HG03521 (cell line): Measurements from ENCODE around the gene G6PC1.
"Not testable (repeated sequence)": the region's sequence is repeated elsewhere in the genome, so short reads cannot be mapped to it uniquely, and the experiment has no call there.

Experiments used
- ATAC-seq: cut with Tn5 transposase; IDR thresholded peaks from one replicate; pipeline ENCODE4 v1.9.1; 2021; ENCODE audit warnings: mild to moderate bottlenecking, moderate library complexity; ENCODE audit not compliant: unreplicated experiment

G6PC1 gene

DNA sequence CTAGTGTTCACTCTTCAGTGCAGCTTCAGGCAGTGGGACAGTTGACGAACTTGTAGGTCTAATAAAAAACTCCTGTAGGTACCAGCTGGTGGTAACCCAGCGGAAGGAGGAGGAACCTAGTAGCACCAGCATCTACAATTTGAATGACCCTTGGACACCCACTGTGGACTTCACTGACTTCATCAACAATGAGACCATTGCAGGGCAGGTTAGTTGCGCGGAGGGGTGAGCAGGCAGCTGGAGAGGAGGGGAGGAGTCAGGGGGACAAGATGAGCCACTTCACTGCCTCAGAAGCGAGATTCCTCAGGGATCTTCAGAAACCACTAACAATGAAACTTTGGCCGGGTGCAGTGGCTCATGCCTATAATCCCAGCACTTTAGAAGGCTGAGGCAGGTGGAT, 27.3 kb upstream of the G6PC1 start:
- no peak for ATAC-seq

GRCh38 chr17:42873932-42874695, 26.5 kb upstream of the G6PC1 start:
- ATAC-seq, result not testable (repeated sequence)

- no peak for ATAC-seq
Observed at GRCh38 chr17:42877037-42877436, 23.6 kb upstream of the G6PC1 start.

DNA sequence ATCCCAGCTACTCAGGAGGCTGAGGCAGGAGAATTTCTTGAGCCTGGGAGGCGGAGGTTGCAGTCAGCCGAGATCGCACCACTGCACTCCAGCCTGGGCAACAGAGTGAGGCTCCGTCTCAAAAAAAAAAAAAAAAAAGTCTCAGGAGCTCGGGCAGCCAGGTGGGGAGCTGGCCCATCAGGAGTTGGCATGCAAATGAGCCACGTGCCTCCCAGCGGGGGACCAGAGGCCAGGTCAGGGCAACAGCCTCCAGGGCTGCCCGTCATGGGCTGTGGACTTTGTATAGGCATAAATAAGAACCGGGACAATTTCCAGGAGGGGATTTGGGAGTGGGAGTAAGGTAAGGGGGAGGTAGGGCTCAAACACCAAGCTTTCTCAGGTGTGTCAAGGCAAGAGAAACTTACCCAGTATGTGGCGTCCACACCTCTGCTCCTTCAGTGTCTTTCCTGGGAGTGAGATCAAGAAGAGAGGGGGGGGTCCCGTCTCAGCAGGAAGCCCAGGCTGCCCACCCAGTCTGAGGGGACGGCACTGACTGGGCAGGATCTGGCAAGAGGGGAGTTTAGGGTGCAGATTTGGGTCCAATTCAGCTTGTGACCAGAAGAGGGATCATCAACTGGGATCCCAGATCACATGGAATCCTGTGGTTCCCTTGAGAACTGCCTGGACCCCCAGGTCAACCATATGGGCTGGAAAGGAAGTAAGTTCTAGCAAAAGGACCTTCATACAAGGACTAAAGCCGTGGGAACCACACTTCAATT, 22.3 kb upstream of the G6PC1 start:
- no peak for ATAC-seq

DNA sequence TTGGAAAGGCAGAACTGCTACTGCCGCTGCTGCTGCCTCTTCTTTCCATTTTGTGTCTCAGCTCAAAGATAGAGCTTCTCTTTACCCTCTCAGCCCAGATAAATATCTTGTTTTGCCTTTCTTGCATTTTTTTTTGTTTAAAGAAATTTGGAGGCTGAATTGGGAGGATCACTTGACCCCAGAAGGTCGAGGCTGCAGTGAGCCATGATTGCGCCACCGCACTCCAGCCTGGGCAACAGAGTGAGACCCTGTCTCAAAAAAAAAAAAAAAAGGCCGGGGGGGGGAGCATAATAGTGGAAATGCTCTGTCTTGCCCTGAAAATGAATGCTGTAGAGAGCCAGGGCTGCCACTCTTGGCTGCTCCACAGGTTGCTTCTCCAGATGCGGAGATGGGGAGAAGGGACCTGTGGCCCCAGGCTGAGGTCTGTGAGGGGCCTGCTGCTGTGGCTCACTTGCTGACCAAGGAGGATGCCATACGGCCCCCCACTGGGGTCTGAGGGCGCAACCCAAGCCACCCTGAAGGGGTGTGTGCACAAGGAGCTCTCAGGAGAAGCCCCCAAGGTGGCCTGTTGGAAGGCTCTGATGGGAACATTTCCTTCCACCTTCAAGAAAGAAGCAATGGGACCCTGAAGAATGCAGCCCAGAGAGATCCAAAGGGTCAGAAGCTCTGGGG, 21.5 kb upstream of the G6PC1 start:
- ATAC-seq, result no peak

GRCh38 chr17:42879596-42879985, 21.0 kb upstream of the G6PC1 start:
- ATAC-seq, result no peak

- ATAC-seq, result no peak
Observed at GRCh38 chr17:42880776-42881310, 19.8 kb upstream of the G6PC1 start.

- ATAC-seq, result not testable (repeated sequence)
Observed at GRCh38 chr17:42881706-42882105, 18.9 kb upstream of the G6PC1 start.

DNA sequence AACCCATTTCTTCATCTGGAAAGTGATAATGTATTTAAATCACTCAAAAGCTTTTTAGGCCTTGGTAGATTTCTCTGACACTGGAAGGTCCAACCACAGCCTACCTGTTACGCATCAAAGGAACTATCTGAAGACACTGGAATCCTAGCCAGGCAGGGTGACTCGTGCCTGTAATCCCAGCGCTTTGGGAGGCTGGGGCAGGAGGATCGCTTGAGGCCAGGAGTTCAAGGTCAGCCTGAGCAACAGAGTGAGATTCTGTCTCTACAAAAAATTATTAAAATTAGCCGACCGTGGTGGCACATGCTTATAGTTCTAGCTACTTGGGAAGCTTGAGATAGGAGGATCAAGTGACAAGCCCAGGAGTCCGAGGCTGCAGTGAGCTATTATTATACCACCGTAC, 18.4 kb upstream of the G6PC1 start:
- ATAC-seq, result no peak

DNA sequence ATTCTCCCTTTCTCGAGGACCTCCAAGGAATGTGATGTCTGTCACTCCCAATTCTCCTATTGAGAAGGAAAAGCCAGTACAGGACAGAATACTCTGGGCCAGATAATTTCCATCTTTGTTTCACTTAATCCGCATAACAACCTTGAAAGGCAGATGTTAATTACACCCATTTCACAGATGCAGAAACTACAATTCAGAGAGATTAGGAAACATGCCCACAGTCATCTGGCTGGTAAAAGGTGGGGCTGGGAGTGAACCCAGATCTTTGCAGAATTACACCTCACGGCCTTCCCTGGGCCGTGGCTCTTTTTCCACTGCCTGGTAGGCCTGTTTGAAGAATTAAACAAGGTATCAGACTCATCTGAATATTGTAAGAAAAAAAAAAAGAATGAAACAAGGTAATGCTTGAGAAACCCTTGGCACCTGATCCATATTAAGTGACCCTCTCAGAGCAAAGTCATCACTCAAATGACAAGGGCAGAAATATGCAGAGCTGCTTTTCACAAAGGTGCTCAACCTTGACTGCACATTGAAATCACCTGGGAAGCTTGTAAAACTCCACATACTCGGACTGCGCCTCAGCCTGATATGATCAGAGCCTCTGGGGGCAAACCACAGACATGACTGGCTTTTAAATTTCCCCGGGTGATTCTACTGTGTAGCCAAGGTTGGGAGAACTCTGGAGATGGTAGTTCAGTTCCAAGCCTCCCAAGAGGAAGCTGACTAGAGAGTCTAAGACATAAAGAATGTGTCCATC, 16.6 kb upstream of the G6PC1 start:
- ATAC-seq, result no peak

DNA sequence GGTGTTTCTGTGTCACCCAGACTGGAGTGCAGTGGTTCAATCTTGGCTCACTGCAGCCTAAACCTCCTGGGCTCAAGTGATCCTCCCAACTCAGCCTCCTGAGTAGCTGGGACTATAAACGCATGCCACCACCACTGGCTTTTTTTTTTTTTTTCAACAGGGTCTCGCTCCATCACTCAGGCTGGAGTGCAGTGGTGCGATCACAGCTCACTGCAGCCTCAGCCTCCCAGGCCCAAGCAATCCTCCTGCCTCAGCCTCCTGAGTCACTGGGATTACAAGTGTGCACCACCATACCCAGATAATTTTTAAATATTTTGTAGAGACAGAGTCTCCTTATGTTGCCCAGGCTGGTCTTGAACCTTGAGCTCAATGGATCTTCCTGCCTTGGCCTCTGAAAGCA, 14.8 kb upstream of the G6PC1 start:
- not testable (repeated sequence) for ATAC-seq

- ATAC-seq, result no peak
Observed at GRCh38 chr17:42886283-42887176, 14.1 kb upstream of the G6PC1 start.

DNA sequence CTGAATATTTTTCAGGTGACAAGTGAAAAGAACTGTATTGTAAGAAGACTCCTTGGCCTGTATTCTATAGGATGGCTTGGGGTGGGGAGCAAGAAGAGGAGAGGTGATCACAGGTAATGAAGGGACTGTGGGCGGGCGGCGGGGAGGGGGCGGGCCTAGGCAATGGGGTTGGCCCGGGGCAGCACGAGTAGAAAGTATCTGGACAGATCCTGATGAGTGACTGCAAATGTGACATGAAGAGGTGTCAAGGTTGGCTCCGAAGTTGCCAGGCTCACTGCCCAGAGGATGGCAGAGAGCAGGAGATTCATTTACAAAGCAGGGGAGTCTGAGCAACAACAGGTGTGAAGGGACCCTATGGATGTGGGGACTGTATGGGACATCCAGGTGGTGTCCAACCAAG, 10.8 kb upstream of the G6PC1 start:
- ATAC-seq, result no peak

DNA sequence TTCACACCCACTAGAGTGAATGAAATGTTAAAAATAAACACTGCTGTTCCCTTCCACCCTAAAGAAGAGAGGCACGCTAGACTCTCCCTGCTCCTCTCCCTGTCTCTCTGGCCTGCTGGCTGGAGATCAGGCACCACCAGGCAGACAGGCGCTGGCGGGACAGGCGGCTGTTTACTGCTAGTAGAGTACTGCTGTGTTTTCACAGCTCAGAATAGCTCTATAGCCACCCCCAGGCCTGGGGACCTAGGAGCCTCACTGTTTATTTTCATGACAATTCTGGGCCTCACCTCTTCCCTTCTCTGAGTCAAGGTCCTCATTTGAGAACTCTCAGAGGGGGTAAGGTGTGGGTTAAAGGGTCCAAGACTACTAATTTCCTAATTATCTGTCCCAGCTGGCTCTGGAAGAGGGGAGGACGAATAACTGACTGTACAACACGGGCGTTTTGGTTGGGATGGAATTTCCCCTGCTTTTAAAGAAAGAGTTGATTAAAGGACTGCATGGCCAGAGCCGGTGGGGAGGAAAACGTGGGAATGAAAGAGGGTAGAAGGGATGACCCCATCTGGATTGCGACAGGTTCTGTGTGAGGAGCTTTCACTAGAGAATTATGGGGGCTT, 9.0 kb upstream of the G6PC1 start:
- no peak for ATAC-seq

GRCh38 chr17:42893359-42893758, 7.2 kb upstream of the G6PC1 start:
- ATAC-seq, result no peak

DNA sequence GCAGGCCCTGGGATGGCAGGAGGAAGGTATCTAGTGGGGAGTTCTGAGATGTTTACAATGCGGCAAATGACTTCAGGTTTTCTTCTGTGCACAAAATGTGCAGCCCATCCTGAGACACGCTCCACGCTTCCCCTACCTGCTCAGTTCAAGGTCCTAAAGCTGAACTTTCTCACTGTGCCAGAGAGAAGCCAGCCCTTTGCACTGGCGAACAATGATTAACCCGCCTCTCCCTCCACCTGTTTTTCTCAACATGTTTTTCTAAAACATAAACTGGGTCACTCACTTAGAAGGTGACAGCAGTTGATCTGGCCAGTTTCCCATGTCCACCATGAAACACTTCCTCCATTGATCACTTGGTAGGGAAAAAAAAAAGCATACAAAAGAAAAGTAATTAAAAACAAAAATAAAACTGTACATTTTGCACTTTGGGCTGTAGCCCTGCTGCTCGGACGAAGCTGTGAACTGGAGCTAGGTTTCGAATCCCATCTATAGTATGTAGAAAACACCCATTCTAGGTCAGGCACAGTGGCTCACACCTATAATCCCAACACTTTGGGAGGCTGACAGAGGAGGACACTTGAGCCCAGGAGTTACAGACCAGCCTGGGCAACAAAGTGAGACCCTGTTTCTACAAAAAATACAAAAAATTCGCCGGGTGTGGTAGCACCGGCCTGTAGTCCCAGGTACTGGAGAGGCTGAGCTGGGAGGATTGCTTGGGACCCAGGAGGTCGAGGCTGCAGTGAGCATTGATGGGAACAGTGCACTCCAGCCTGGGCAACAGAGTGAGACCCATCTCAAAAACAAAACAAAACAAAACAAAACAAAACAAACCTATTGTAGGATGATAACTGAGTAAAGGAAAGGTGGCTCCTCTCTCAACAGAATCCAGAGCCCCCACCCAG, 6.1 kb upstream of the G6PC1 start:
- no peak for ATAC-seq

DNA sequence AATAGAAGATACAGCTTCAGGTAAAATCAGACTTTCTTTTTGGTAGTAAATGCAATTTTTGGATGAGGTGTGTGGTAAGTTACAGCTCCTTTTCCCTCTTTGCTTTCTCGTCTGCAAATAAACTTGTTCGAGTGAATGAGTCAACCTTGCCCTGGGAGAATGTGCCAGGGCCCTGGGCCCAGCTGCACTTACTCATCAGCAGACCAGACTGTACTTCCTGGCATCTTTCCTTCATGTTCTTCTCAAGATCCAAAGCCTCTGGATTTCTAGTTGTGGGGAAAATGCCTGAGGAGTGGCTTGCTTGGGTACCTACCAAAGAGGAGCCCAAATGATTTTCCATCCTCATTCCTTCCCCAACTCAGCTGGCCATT, 5.4 kb upstream of the G6PC1 start:
- ATAC-seq, result no peak

- ATAC-seq, result no peak
Observed at GRCh38 chr17:42898147-42898811, 2.3 kb upstream of the G6PC1 start.
